Measurements from ENCODE around the gene MIF. TPM values are rescaled to one million over a fixed set of nuclear protein-coding genes. Genes with fewer than 3 reads are reported as not detected.
"Not testable (repeated sequence)": the region's sequence is repeated elsewhere in the genome, so short reads cannot be mapped to it uniquely, and the experiment has no call there.

Gene MIF
- total RNA-seq, 2 donors from 2014 or later: 350 to 469 TPM

DNA sequence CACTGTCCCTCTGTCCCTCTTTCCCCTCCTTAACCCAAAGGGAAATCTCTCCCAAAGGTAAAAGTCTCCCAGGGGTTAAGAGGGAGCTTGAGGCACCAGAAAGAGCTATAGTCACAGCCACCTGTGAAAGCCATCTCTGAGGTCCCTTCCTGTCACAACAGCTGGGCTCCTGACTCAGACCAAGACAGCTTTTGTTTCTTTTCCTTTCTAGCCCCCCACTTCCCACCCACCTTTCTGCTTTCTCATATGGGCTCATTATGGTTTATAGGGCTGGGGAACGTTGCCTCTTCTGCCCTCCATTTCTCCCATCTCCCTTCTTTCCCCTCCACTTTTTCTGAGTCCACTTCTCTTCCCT lies 19.1 kb downstream of the MIF start:
- peak; percentile 31 to 34 for DNase-seq
- peak overlapping the region; percentile 95 for H3K27ac Mint-ChIP-seq
- no peaks in the 10 kb centered on the region for H3K27me3 Mint-ChIP-seq (ENCODE audit: low read depth)
- H3K9me3 Mint-ChIP-seq: no peaks in the 10 kb centered on the region
- no peaks in the 10 kb centered on the region for H3K36me3 Mint-ChIP-seq (ENCODE audit: insufficient read depth in 2 of 2)
- peak overlapping the region; percentile 93 to 98 for H3K4me3 Mint-ChIP-seq
- H3K4me1 Mint-ChIP-seq (ENCODE audit: low read depth): peaks cover 28% of the 10 kb centered on the region
- ATAC-seq (replicated peaks in 1 of 2): peak; percentile 16 to 19

GRCh38 chr22:23913661-23914353 lies 19.6 kb downstream of the MIF start:
- Mint-ChIP-seq H3K36me3 (ENCODE audit: insufficient read depth in 2 of 2) (no peaks in the 10 kb centered on the region), H3K4me1 (ENCODE audit: low read depth) (peaks cover 28% of the 10 kb centered on the region), H3K4me3 (peak overlapping the region; percentile 93 to 98), H3K27me3 (ENCODE audit: low read depth) (no peaks in the 10 kb centered on the region), H3K9me3 (no peaks in the 10 kb centered on the region), H3K27ac (peak overlapping the region; percentile 95)
- ATAC-seq (replicated peaks in 1 of 2) (peak; percentile 99), DNase-seq (peak; percentile 100)

- peaks cover 28% of the 10 kb centered on the region for H3K4me1 Mint-ChIP-seq (ENCODE audit: low read depth)
- no peaks in the 10 kb centered on the region for H3K36me3 Mint-ChIP-seq (ENCODE audit: insufficient read depth in 2 of 2)
- H3K27me3 Mint-ChIP-seq (ENCODE audit: low read depth): no peaks in the 10 kb centered on the region
- no peak for DNase-seq
- H3K27ac Mint-ChIP-seq: no peak overlapping the region
- no peak for ATAC-seq (replicated peaks in 1 of 2)
- H3K9me3 Mint-ChIP-seq: no peaks in the 10 kb centered on the region
- no peak overlapping the region for H3K4me3 Mint-ChIP-seq
These were observed 21.1 kb downstream of the MIF start for GRCh38 chr22:23915290-23915689.

DNA sequence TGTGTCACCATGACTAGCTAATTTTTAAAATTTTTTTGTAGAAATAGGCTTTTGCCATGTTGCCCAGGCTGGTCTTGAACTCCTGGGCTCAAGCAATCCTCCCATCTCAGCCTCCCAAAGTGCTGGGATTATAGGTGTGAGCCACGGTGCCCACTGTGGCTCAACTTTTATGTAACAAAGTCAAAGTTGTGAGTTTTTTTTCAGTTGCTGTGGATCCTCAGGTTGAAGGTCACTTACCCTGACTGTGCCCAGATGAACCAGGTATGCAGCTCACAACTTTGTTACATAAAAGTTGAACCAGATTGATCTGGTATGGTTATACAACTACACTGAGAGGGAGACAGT lies 26.1 kb downstream of the MIF start:
- H3K27ac Mint-ChIP-seq; H3K27me3 Mint-ChIP-seq (ENCODE audit: low read depth); H3K36me3 Mint-ChIP-seq (ENCODE audit: insufficient read depth in 2 of 2); H3K4me1 Mint-ChIP-seq (ENCODE audit: low read depth); H3K9me3 Mint-ChIP-seq; ATAC-seq (replicated peaks in 1 of 2); H3K4me3 Mint-ChIP-seq; DNase-seq: not testable (repeated sequence)

DNA sequence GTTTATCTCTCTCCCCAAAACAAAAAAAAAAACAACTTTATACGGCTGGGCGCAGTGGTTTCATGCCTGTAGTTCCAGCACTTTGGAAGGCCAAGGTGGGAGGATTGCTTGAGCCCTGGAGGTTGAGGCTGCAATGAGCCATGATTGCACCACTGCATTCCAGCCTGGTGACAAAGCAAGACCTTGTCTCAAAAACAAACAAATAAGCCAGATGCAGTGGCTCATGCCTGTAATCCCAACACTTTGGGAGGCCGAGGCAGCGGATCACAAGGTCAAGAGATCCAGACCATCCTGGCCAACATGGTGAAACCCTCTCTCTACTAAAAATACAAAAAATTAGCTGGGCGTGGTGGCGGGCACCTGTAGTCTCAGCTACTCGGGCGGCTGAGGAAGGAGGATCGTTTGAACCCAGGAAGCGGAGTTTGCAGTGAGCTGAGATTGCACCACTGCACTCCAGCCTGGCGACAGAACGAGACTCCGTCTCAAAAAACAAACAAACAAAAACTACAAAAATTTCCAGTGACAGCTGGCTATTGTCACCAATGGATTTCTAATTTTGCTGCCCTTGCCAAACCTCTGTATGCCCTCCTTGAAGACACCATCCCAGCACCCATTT lies 27.5 kb downstream of the MIF start:
- H3K27me3 Mint-ChIP-seq (ENCODE audit: low read depth); ATAC-seq (replicated peaks in 1 of 2); H3K27ac Mint-ChIP-seq: not testable (repeated sequence)

GRCh38 chr22:23922921-23923320 lies 28.7 kb downstream of the MIF start:
- Mint-ChIP-seq H3K4me3 (no peak overlapping the region), H3K27me3 (ENCODE audit: low read depth) (peaks cover 5% of the 10 kb centered on the region), H3K36me3 (ENCODE audit: insufficient read depth in 2 of 2) (peaks cover 8 to 18% of the 10 kb centered on the region in 2 donors), H3K27ac (no peak overlapping the region), H3K9me3 (peaks cover 5 to 6% of the 10 kb centered on the region in 2 donors), H3K4me1 (ENCODE audit: low read depth) (no peaks in the 10 kb centered on the region)
- ATAC-seq (replicated peaks in 1 of 2) (no peak), DNase-seq (no peak)

More for the DNA sequence above, 27.5 kb downstream of the MIF start:
- peaks cover 8 to 13% of the 10 kb centered on the region in 2 donors for H3K36me3 Mint-ChIP-seq (ENCODE audit: insufficient read depth in 2 of 2)
- H3K9me3 Mint-ChIP-seq; H3K4me1 Mint-ChIP-seq (ENCODE audit: low read depth); H3K4me3 Mint-ChIP-seq; DNase-seq: not testable (repeated sequence)

GRCh38 chr22:23925020-23925606 lies 30.9 kb downstream of the MIF start:
- H3K36me3 Mint-ChIP-seq (ENCODE audit: insufficient read depth in 2 of 2): peaks cover 8 to 21% of the 10 kb centered on the region in 2 donors
- peaks cover 5% of the 10 kb centered on the region for H3K27me3 Mint-ChIP-seq (ENCODE audit: low read depth)
- no peaks in the 10 kb centered on the region for H3K4me1 Mint-ChIP-seq (ENCODE audit: low read depth)
- DNase-seq (no peak), ATAC-seq (replicated peaks in 1 of 2) (no peak)
- no peak overlapping the region for H3K4me3 Mint-ChIP-seq
- peaks cover 5 to 6% of the 10 kb centered on the region in 2 donors for H3K9me3 Mint-ChIP-seq
- H3K27ac Mint-ChIP-seq: no peak overlapping the region

DNA sequence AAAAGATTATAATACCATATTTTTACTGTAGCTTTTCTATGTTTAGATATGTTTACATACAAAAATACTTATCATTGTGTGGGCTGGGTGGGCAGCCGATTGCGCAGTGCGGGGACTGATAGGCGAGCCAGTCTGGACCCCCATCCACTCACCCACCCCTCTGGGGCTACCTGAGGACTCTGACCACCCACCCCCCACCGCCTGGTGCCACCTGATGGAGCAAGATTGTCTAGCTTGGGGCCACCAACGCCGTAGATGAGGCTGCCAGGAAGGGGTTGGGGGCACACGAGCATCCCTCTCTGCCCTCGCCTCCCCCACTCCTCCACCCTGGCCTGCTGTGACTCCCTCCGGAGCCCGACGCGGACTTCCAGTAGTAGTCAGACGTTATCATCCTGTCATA lies 32.4 kb downstream of the MIF start:
- ATAC-seq (replicated peaks in 1 of 2) (no peak), DNase-seq (no peak)
- Mint-ChIP-seq H3K4me3 (no peak overlapping the region), H3K9me3 (peaks cover 5 to 12% of the 10 kb centered on the region in 2 donors), H3K4me1 (ENCODE audit: low read depth) (no peaks in the 10 kb centered on the region), H3K27ac (no peak overlapping the region), H3K27me3 (ENCODE audit: low read depth) (peaks cover 5% of the 10 kb centered on the region), H3K36me3 (ENCODE audit: insufficient read depth in 2 of 2) (peaks cover 8 to 26% of the 10 kb centered on the region in 2 donors)

DNA sequence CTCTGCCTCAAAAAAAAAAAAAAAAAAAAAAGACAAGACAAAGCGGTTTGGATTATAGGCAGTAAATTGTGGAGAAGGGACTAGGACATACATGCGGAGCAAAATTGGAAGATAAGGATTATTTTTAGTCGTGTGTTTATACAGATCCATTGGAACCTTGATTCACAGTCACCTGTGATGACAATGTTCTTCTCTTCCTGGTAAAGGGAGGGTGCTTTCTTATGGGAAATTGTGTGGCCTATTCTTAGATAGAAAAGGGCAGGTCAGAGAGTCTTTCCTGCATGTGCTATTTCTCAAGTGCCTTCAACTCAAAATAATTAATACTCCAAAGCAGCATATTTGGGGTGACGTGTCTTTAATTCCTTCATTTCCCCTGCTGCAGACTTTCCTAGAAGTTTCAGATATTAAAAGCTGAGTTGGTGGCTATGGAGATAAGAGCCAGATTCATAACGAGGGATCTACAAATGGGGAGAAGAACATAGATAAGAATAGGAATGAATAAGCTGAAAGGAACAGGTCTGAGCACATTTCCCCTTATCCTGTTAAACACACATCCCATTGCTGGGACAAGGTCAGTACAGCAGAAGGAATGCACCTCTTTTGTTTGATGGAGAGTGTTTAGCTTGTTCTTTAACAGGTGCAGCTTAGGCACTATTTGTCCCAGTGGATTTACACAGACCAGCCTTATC lies 44.3 kb downstream of the MIF start:
- ATAC-seq (replicated peaks in 1 of 2) (no peak), DNase-seq (no peak)
- no peak overlapping the region for H3K4me3 Mint-ChIP-seq
- H3K27ac Mint-ChIP-seq: no peak overlapping the region
- no peaks in the 10 kb centered on the region for H3K36me3 Mint-ChIP-seq (ENCODE audit: insufficient read depth in 2 of 2)
- no peaks in the 10 kb centered on the region for H3K9me3 Mint-ChIP-seq
- no peaks in the 10 kb centered on the region for H3K4me1 Mint-ChIP-seq (ENCODE audit: low read depth)
- no peaks in the 10 kb centered on the region for H3K27me3 Mint-ChIP-seq (ENCODE audit: low read depth)

- H3K27me3 Mint-ChIP-seq (ENCODE audit: low read depth): no peaks in the 10 kb centered on the region
- H3K36me3 Mint-ChIP-seq (ENCODE audit: insufficient read depth in 2 of 2): no peaks in the 10 kb centered on the region
- ATAC-seq (replicated peaks in 1 of 2): no peak
- no peak overlapping the region for H3K27ac Mint-ChIP-seq
- H3K9me3 Mint-ChIP-seq: no peaks in the 10 kb centered on the region
- no peaks in the 10 kb centered on the region for H3K4me1 Mint-ChIP-seq (ENCODE audit: low read depth)
- DNase-seq: no peak
- no peak overlapping the region for H3K4me3 Mint-ChIP-seq
These were observed 44.8 kb downstream of the MIF start for GRCh38 chr22:23939017-23939357.

DNA sequence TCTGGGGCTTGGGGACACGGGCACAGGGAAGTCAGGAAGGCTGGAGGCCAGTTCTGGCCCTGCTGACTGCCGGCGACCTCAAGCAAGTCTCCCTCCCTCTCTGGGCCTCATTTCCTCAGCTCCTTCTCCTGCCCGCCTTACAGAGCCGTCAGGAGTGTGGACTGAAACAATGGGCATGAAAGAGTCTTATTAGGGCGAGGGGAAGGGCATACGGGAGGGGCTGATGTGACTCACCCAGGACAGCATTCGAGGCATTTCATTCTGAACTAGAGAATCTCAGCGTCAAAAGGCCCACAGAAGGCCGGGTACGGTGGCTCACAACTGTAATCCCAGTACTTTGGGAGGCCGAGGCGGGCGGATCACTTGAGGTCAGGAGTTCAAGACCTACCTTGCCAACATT lies 46.0 kb downstream of the MIF start:
- not testable (repeated sequence) for H3K27ac Mint-ChIP-seq; H3K4me1 Mint-ChIP-seq (ENCODE audit: low read depth); H3K9me3 Mint-ChIP-seq; H3K27me3 Mint-ChIP-seq (ENCODE audit: low read depth); H3K4me3 Mint-ChIP-seq; DNase-seq; ATAC-seq (replicated peaks in 1 of 2); H3K36me3 Mint-ChIP-seq (ENCODE audit: insufficient read depth in 2 of 2)

Measured in activated T-cell treated with anti-CD3 and anti-CD28 coated beads, Interleukin-2, amount 50 U/mL, for 72 hours (primary cell).